HG03025 (cell line): Measurements from ENCODE around the gene IL24.

Experiments
- ATAC-seq: cut with Tn5 transposase; IDR thresholded peaks from one replicate; pipeline ENCODE4 v1.9.1; 2021; ENCODE audit warnings: mild to moderate bottlenecking, moderate library complexity; ENCODE audit not compliant: unreplicated experiment, low FRiP score

Gene IL24

GRCh38 chr1:206949641-206950040 is 52.4 kb downstream of the IL24 start:
- no peak for ATAC-seq

DNA sequence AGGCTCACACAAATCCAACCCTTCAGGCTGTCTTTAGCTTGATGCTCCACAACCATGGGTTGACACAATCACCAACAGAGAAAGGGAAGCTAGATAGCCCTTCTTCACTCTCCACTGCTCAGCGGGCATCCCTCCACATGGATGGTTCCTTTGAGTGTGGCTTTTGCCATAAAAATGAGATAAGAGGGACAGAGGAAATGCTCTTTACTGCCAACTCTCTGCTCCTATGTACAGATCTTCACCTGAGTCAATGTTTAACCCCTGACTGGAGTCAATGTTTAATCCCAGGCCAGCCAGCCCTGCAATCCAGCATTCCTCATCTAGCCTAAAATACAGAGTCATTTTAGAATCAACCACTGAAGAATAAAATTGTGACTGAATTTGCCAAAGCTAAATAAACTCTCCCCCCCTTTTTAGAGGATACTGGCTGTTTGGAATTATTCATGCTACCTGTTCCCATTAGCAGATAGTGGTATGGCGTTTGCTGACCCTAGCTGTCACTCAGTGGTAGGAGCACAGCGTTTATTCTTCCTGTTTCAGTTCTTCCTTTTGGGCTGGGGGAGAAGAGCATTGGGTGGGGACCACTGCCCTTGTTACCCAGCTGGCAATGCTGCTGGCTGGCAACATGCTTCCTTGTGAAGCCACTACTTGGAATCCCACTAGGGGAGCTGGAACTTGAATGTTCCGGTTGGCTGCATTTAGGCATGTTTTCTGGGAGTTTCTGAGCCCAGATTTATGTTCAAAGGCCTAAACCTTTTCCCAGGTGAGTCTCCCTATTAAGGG is 54.3 kb downstream of the IL24 start:
- ATAC-seq: no peak

GRCh38 chr1:206952171-206952570 is 54.9 kb downstream of the IL24 start:
- ATAC-seq: no peak

- ATAC-seq: no peak
Observed at GRCh38 chr1:206953126-206953525, 55.9 kb downstream of the IL24 start.

DNA sequence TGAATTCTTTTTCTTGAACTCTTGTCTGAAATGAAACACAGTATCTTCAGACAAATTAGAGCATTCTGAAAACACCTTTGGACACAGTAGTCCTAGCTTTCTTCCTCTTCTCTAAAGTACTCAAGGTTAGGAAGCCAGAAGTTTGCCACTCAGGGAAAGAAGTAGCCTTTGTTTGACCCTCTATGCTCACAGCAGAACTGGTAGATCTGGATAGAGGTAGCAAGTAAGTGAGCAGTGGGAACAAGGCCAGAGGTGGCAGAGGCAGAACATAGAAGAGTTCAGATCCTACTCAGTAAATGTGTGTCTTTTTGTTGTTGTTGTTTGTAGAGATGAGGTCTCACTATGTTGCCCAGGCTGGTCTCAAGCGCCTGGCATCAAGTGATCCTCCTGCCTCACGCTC is 56.4 kb downstream of the IL24 start:
- ATAC-seq: no peak
